HL-60 (cell line): ENCODE results near the gene CYS1.

ENCODE experiments used
- DNase-seq, 2 experiments: peaks; one replicate each; pipeline ENCODE4 v3.0.0-alpha.2; 2010 to 2020; ENCODE audit warnings: low read depth in 1 of 2, low spot score in 1 of 2
- H3K27ac ChIP-seq: fragments of 250-450 bp; sonication (Bioruptor Pico); replicated peaks from 2 replicates; pipeline ENCODE4 v1.5.1; 2020; ENCODE audit warnings: mild to moderate bottlenecking, moderate library complexity
- H3K27me3 ChIP-seq: fragments of 250-450 bp; sonication (Bioruptor Pico); 2 replicates; pipeline ENCODE4 v1.5.1; 2021; ENCODE audit warnings: mild to moderate bottlenecking, moderate library complexity; ENCODE audit not compliant: insufficient read depth, poor library complexity, severe bottlenecking
- H3K4me3 ChIP-seq: replicated peaks from 2 replicates; pipeline ENCODE4 v1.5.1; 2011; ENCODE audit warnings: mild to moderate bottlenecking, control low read depth, low read length; ENCODE audit not compliant: insufficient read depth
- CTCF ChIP-seq: IDR thresholded peaks from one replicate; pipeline ENCODE4 v1.5.1; 2011; ENCODE audit warnings: low read length, control low read depth, inconsistent platforms; ENCODE audit not compliant: insufficient read depth
- GABPA ChIP-seq: IDR thresholded peaks from 2 replicates; pipeline ENCODE4 v1.6.1; 2012; ENCODE audit warnings: low read depth
- POLR2AphosphoS5 ChIP-seq: IDR thresholded peaks from 2 replicates; pipeline ENCODE4 v1.6.1; 2012; ENCODE audit warnings: low read depth
- SPI1 ChIP-seq: IDR thresholded peaks from 2 replicates; pipeline ENCODE4 v1.6.1; 2012; ENCODE audit warnings: low read depth, mild to moderate bottlenecking, borderline replicate concordance
- TF ChIP-seq, protein P1 (sequence below): IDR thresholded peaks from 2 replicates; pipeline ENCODE4 v1.6.1; 2012; ENCODE audit warnings: low read depth; ENCODE audit not compliant: insufficient replicate concordance

The CYS1 gene

DNA sequence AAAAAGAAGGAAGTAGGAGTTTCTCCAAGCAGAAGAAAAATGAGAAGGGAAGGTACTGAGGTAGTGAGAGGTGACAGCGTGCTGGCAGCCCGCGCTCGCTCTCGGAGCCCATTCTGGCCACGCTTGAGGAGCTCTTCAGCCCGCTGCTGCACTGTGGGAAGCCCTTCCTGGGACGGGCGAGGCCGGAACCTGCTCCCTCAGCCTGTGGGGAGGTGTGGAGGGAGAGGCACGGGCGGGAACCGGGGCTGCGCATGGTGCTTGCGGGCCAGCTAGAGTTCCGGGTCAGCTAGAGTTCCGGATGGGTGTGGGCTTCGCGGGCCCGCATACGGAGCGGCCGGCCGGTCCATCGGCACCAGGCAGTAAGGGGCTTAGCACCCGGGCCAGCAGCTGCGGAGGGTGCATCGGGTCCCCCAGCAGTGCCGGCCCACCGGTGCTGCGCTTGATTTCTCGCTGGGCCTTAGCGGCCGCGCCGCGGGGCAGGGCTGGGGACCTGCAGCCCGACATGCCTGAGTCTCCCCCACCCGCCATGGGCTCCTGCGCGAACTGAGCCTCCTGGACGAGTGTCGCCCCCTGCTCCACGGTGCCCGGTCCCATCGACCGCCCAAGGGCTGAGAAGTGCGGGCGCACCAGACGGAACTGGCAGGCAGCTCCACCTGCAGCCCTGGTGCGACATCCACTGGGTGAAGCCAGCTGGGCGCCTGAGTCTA lies 11.1 kb upstream of the CYS1 start:
- peak; percentile 36 to 55 for DNase-seq
- H3K27me3 ChIP-seq: peaks cover 6% of the 10 kb centered on the region
- TF ChIP-seq GABPA: no peak
- TF ChIP-seq SPI1: 0 out of 2 replicates have a peak, but pooled peaks have one; percentile 27
- H3K27ac ChIP-seq: peak overlapping the region; percentile 26
- H3K4me3 ChIP-seq: peak overlapping the region; percentile 39

GRCh38 chr2:10089565-10090190 lies 9.5 kb upstream of the CYS1 start:
- peaks cover 4% of the 10 kb centered on the region for H3K27me3 ChIP-seq
- TF ChIP-seq POLR2AphosphoS5 (no peak), CTCF (no peak), SPI1 (no peak), GABPA (no peak)
- TF ChIP-seq, protein P1, sequence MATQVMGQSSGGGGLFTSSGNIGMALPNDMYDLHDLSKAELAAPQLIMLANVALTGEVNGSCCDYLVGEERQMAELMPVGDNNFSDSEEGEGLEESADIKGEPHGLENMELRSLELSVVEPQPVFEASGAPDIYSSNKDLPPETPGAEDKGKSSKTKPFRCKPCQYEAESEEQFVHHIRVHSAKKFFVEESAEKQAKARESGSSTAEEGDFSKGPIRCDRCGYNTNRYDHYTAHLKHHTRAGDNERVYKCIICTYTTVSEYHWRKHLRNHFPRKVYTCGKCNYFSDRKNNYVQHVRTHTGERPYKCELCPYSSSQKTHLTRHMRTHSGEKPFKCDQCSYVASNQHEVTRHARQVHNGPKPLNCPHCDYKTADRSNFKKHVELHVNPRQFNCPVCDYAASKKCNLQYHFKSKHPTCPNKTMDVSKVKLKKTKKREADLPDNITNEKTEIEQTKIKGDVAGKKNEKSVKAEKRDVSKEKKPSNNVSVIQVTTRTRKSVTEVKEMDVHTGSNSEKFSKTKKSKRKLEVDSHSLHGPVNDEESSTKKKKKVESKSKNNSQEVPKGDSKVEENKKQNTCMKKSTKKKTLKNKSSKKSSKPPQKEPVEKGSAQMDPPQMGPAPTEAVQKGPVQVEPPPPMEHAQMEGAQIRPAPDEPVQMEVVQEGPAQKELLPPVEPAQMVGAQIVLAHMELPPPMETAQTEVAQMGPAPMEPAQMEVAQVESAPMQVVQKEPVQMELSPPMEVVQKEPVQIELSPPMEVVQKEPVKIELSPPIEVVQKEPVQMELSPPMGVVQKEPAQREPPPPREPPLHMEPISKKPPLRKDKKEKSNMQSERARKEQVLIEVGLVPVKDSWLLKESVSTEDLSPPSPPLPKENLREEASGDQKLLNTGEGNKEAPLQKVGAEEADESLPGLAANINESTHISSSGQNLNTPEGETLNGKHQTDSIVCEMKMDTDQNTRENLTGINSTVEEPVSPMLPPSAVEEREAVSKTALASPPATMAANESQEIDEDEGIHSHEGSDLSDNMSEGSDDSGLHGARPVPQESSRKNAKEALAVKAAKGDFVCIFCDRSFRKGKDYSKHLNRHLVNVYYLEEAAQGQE: no peak

DNA sequence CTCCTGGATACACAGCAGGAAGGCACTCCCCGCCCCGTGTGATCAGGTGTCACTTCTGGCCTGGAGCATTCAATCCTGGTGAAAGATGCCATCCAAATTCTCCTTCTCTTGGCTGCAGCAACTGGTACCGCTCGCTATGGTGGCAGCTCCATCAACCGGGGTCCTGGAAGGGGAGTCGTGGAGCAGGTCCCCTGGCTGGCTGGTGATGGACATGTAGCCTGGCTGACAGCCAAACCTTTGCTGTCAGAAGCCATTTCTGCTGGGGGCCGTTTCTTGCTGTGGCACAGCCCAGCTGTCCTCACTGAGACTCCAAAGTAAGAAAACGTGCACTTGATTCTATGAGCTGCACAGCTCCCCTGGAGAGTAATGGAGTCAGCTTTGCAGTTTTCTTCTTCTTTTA lies 7.1 kb upstream of the CYS1 start:
- no peak for DNase-seq
- TF ChIP-seq GABPA (no peak), POLR2AphosphoS5 (no peak), CTCF (no peak), SPI1 (no peak)
- TF ChIP-seq, protein P1: no peak
- Histone ChIP-seq H3K27ac (no peak overlapping the region), H3K27me3 (peaks cover 14% of the 10 kb centered on the region), H3K4me3 (no peak overlapping the region)

More at GRCh38 chr2:10089565-10090190, 9.5 kb upstream of the CYS1 start:
- H3K4me3 ChIP-seq: no peak overlapping the region
- DNase-seq: peak in 1 of 2 experiments; percentile 18
- peak overlapping the region; percentile 22 for H3K27ac ChIP-seq

- peaks cover 17% of the 10 kb centered on the region for H3K27me3 ChIP-seq
- H3K4me3 ChIP-seq: no peak overlapping the region
- H3K27ac ChIP-seq: no peak overlapping the region
- TF ChIP-seq SPI1 (no peak), POLR2AphosphoS5 (no peak), CTCF (no peak)
- no peak for DNase-seq
Observed at GRCh38 chr2:10086950-10087349, 6.7 kb upstream of the CYS1 start.
